HG03159 (cell line): ENCODE results near the gene NFYA.

ENCODE experiments used
- ATAC-seq: cut with Tn5 transposase; IDR thresholded peaks from one replicate; pipeline ENCODE4 v1.9.1; 2021; ENCODE audit warnings: mild to moderate bottlenecking, moderate library complexity; ENCODE audit not compliant: unreplicated experiment

NFYA gene

DNA sequence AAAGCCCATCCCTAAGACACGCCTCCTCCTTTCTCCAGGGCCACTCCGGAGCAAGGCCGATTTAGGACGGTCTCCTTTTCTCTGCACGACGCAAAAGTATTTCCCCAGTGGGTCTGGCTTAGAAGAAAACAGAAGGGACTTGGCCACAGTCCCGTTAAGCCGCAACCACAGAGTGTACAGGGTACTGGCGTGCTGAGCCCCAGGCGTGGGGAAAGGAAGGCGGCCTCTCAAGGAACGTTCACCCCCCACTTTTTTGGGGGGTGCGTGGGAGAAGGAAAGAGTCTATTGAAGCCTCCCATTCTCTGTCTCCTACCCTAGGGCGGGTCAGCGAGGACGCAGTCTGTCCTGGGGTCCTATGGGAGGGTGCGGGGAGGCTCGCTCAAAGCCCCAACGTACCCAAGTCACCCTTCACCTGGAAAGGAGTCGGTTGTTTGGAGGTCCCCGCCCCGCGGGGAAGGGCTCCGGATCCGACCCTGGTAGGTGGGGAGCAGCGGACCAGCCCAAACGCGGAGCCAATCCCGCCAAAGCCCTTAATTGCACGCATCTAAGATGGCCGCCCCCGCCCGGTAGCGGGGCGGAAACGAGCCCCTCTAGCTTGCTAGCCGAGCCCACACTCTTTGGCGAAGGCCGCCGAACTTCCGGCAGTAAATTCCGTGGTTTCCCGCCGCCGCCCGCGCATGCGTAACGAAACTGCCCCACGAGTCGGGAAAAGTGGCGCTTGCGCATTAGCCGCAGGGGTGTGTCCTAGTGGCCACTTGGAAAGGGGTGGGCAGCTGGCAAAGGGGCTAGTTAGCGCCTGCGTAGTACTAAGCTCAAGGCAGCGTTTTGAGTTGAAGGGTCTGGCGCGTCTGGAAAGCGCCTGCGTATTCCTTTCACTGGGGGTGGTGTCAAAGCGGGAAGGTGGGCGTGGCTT is 595 bp upstream of the NFYA start, which contains the start of gene OARD1:
TSS of gene OARD1 (minus strand) at position 434 of the 913 bp plus-strand sequence. CDS start 722 bp downstream, outside the sequence.
- ATAC-seq = peak; percentile 60

DNA sequence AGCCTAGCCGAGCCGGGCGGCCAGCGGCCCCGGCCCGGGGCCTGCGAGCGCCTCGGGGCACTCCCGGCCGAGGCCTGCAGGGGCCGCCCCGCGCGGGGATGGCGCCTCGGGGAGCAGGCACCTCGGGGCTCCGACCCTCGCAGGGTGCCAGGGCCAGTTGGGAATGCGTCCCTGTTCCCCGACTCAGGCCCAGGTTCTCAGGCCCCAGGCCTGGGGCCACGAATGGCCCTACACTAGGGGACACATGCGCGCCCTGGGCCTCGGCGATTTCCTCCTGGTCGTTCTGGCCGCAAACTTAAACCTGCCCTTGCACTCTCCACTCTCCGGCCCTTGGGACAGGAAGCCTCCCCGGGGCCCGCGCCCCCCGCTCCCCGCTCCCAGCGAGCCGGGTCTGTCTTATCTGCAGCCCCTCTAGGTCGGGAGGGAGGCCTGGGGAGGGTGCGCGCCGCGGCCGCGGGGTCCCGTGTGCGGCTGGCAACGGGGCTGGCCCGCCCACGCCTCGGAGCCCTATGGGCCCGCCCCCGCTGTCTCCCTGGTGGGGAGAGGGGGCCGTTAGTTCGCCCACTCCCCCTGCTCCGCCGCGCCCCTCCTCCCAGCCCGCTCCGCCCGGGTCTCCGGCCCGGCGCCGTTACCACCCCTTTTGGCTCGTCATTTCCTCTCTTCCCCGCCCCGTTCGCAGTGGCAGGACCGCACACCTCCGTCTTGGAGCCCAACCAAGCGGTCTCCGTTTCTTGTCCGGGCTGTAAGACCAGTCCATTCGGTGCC is 611 bp downstream of the NFYA start:
- ATAC-seq = peak; percentile 38

DNA sequence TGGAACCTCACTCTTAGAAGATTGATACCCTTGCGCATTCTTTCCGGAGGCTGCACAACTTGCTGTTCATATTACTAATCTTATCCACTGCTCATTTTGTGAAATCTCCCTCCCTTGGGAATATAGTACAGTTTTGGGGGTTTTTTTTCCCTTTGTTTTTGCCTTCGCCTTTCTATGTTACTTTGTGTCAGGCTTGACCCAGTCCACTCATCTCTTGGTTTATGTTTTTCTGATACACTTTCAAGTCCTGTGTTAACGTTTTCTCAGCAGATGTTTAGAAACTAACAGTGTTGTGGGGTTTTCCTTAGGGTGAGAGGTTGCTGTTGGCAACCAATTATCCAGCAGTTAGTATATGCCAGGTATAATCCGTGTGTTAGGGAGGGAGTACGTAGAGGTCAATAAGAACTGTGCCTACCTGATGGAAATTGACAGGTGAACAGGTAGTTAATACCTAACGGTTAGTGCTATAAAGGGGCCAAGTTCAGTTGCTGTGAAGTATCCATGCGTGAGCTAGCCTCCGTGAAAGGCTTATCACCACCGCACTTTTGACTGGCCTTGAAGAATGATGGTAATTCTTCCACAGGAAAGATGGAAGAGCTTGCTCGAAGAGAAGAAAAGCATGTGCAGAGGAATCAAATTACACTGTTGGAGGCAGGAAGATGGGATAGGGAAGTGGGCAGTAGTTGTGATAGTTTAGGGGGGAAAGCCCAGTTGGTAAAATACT is 1.4 kb downstream of the NFYA start:
- ATAC-seq = no peak

DNA sequence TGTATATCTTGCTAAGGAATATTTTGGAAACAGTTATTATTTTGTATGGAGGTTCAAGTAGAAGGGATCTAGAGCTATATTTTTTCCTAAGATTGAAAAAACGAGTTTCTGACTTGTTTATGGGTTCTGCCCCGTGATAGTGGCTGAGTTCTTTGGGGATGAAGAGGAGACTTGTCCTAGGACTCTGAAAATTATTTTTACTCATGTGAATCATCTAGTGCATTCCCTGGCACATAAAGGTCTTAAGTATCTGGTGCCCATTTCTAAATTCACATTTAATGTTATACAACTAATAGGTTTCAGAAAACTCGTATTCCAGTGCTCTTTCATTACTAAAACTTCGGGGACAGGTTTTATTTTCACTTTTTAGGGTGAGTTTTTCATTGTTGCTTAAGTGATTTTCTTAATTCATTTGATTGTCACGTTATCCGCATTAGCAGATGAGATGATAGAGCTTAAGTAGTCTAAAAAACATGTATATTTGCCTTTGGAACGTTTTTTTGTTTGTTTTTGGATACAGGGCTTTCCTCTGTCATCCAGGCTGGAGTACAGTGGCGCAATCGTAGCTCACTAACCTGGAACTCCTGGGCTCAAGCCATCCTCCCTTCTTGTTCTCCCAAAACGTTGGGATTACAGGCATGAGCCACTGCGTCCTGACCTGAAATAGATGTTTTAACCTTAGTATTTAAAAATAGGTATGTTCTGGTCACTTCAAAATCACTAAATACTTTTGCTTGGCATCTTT is 2.1 kb downstream of the NFYA start:
- ATAC-seq = no peak

DNA sequence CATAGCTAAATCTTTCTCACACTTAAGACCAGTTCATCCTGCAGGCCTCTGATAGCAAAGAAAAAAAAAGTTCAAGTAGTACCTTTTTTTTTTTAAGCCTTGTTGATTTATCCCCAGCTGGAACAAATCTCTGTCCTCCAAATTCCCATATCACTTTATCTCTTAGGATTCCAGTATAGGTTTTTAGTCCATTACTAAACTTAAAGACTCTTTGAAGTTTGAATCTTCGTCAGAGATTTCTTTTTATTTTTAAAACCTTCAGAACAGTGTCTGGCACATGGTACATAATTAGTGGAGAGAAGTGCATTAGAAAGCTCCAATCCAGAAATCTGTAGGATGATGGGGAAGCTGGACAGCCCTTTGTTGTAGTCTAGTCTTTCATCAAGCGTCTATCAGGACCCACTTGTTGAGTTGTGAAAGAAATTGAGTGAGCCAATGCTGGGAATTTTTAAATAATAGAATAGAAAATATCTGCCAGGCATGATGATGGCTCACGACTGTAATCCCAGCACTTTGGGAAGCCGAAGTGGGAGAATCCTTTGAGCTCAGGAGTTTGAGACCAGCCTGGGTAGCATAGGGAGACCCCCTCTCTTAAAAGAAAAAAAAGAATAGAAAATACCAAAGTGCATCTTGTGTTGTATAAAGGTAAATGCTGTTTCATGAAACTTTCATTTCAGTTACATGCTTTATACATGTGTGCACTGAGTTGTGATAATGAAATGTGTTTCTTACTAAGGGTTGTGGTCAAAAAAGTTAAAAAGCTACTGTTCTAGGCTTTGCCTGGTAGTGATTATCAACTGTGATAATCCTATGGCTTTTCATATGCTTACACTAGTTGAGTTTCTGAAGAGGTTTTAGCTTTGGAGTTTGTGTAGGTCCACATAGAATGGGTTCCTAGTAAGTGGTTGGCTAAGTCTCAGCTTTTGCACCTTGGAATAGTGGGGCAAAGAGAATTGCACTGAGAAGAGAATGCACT is 3.2 kb downstream of the NFYA start:
- ATAC-seq = no peak

DNA sequence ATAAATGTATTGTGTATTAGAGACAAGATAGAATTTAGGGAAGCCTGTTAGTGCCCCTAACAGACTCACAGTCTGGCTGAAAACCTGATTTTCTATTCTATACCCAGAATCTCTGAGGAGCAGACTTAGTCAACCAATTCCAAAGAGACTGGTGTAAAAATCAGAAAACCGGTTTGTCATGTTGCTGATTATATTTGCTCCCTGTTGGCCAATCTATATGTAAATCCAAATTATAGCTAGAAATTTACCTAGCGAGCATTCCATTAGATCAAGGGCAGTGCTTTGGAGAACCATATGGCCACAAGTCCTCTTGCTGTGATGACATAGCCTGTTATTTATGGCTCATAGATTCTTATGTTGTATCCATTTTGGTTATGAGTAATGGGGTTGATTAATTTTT is 4.8 kb downstream of the NFYA start:
- no peak for ATAC-seq

DNA sequence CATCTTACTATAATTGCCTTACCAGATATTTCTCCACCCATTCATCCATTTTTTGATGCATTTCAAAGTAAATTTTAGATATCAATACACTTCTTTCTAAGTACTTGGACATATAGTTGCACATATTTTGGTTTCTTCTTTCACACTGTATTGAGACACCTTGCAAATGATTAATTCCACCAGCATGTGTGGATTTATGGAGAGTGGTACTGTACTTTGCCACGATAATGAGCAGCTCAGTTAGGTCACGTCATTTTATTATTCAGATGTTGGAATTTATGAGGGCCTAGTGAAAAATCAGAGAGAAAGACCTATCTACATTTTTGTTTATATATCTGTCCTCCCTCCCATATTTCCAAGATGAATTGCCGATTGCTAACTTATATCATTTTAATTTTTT is 5.3 kb downstream of the NFYA start:
- ATAC-seq = no peak

DNA sequence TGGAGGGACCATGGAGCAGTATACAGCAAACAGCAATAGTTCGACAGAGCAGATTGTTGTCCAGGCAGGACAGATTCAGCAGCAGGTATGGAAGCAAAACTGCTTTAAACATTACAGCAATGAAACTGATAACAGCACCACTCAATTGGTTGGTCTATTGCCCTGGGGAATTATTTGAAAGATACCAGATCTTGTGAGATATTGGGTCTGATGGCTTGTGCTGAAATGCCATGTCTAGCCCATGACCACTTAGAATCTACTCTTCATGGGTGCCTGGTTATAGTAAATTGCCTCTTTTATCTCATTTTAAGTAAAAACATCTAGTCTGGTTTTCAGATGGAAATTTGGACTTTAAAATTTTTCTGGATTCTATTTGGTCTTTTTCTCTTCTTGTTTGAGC is 6.3 kb downstream of the NFYA start:
- no peak for ATAC-seq

DNA sequence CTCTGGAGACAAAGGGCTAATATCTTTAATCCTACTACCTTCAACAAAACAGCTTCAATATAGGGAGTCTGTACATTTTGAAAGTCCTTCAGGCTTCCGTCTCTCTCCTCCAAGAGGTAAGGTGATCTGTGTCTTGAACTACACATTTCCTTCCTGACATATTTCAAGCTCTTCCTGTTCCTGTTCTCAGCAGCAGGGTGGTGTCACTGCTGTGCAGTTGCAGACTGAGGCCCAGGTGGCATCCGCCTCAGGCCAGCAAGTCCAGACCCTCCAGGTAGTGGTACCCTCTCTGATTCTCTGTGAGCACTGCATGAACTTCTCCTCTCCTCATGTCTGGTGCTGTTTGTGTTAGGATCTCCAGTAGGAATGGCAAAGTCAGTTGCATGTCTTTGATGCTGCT is 7.8 kb downstream of the NFYA start:
- no peak for ATAC-seq

DNA sequence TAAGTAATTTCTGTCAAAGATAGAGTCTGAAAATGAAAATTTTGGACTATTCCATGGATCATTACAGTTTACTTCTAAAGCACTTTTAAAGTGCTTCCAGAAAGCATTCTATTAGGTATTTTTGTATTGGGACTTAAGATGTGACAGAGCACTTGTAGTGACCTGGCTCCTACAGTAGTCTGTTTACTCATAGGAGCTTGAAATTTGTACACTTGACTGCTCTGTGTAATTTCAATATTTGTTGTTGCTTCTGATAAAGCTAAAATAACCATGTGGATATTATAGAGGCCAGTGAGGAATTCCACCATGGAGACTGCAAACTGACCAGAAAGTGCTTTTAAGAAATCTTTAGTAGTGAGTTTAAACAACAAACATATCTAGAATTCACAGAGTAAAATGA is 10.3 kb downstream of the NFYA start:
- no peak for ATAC-seq

DNA sequence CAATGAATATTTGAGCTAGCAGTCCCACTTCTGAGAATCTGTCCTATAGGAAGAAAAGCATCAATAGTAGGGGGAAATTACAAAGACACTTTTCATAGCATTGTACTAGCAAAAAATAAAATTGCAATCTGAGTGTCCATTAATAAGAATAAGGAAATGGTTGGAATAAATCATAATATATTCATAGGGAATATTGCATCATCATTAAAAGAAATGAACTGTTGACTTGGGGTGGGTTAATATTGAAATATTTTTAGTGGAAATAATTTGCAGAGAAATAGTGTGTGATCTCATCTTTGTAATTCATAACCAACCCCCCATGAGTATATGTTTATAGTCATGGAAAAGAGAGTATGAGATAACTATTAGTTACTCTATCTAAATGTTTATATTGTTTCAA is 12.4 kb downstream of the NFYA start:
- ATAC-seq = no peak

DNA sequence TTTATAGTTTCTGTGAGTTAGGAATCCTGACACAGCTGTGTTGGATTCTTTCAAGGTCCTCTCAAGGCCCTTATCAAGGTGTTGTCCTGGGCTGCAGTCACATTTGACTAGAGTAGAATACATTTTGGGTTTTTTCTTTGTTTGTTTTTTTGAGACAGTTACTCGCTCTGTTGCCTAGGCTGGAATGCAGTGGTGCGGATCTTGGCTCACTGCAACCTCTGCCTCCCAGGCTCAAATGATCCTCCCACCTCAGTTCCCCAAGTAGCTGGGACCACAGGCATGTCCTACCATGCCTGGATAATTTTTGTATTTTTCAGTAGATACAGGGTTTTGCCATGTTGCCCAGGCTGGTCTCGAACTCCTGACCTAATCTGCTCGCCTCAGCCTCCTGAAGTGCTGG is 15.7 kb downstream of the NFYA start:
- ATAC-seq = no peak

DNA sequence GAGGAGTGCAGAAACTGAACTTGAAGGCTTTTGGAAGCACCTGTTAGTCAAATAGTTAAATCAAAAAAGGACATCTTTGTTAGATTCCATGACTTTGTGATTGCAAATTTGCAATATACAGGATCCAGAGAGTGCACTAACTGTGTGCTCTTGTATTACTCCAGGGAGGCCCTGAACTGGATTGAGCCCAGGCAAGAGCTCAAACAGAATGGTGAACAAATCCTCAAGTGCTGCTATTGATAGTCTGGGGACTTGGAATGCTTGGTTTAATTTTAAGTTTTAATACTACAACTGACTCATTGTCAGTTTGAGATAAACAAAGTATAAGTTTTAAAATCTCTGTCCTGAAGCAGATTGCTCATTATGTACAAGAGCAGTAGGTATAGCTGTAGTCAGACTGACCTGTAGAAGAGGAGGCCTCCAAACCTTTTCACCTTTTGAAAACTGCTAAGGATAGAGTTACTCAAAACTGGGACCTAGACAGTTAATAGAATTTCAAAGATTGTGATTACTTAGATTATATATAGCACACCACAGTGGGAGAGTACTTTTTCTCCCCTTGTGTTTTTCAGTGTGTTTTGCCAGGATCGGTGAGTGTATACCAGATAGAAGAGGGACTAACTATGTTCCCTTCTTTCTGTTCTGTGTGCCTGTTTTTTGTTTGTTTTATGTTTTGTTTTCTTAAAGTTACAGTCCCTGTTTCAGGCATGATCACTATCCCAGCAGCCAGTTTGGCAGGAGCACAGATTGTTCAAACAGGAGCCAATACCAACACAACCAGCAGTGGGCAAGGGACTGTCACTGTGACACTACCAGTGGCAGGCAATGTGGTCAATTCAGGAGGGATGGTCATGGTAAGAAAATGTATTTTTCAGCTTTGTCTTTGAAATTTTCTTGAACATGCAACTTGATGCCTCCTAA is 18.3 kb downstream of the NFYA start:
- no peak for ATAC-seq

DNA sequence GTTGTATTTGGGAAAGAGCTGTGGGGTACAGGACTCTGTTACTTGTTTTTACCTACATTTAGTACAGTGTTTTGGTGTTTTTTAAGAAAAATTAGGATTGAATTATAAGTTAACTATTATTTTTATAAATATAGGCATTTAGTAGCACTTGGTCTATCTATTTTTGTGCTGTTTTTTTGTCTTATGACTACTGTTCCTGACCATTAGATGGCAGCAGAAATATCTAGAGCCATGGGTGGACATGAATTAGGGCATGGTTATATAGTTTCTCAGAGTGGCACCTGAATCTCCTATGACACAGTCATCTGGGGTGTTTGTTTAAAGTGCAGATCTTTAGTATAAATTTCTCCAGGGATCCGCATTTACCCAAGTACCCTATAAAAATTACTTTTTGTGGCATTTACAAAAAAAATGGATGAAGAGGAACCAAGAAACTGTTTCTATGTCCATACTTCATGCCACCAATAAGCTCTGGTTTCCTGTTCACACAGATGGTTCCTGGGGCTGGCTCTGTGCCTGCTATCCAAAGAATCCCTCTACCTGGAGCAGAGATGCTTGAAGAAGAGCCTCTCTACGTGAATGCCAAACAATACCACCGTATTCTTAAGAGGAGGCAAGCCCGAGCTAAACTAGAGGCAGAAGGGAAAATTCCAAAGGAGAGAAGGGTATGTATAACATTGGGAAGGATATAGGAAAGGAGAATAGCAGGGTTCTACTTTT is 19.8 kb downstream of the NFYA start:
- ATAC-seq = no peak

DNA sequence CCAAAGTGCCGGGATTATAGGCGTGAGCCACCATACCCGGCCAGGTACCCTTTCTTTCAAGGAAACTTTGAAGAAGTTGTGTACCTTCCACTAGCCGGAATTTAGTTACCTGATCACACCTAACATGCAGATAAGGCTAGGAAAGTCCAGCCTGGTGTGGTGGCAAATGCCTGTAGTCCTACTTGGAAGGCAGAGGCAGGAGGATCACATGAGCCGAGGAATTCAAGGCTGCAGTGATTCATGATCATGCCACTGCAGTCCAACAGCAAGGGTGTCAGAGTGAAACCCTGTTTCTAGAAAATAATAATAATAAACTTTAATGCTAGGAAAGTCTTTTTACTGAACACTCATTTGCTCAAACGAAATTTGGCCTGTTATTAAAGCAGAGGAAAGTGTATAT is 21.0 kb downstream of the NFYA start:
- no peak for ATAC-seq

DNA sequence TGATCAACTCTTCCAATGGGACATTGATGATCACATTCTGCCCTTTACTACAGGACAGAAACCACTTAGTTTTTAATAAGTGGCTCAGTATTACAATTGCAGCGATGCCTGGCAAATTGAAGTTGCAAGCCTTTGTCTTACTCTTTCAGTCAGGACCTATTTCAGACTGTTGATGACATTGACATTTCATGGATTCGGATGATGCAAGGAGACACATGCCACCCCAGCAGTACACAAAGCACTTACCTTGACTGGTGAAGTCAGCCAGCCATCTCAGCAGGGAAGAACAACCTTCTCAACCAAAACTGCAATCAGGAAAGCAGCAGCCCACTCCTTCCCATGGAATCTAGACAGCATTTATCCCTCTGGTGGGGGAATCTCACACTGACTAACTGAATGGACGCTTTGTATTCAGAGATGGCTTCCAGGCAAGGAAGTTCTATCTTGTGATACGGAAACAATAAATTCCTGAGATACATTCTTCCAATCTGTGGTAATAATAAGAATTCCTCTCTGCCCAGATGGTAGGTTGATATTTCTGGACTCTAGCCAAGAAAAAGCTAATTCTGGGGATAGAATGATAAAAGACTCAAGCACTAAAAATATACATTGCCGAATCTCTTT is 24.8 kb downstream of the NFYA start:
- ATAC-seq = no peak

DNA sequence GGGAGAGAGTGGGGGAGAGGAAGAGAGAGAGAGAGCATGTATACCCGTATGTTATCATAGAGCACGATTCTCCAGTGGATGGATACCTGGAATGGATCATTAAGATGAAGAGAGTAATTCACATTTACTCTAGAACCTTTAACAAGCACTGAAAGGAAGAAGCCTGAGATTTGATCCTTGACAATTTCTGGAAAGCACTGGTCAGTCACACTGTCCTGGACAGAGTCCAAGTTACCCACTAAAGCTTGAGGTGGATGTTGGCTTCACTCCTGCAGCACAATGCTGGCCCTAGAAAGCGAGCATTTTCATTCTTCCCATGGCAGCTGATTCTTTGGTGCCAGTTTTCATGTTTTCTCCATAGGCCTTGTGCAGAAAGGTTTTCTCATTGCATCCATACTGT is 25.6 kb downstream of the NFYA start:
- no peak for ATAC-seq
